ENCODE measurements around the gene PDX1.

PDX1 gene

DNA sequence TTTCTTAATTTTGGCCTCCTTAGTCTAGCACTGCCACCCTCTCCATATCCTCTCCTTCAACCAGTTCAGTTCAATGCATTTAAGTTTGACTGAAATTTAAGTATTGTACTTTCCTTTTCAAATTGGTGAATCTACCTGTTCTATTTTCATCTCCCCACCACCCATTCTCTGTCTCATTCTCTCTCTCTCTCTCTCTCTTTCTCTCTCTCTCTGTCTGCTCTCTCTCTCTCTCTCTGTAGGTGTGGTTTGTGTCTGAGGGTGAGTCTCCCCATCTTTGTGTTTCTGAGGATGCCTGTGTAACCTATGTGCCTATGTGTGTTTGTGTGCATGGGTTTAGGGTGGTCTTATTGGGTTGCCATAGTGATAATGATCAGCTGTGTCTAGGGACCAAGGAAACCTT, 10.1 kb downstream of the PDX1 start:
- Histone ChIP-seq H3K4me3 (ENCODE audit: low read depth in 1 of 2, low read length in 2 of 2) (peak overlapping the region; percentile 36 to 60), H3K27ac (ENCODE audit: low read depth, low read length) (no peak overlapping the region), H3K36me3 (ENCODE audit: control insufficient read depth in 1 of 2, insufficient read depth in 2 of 2, low read length in 2 of 2) (no peaks in the 10 kb centered on the region), H3K27me3 (ENCODE audit: control insufficient read depth in 1 of 2, insufficient read depth in 2 of 2, low read length in 2 of 2) (peaks cover 9 to 14% of the 10 kb centered on the region in 2 donors), H3K9ac (ENCODE audit: low read depth in 1 of 2, low read length in 2 of 2) (peak overlapping the region; percentile 82 to 99), H3K9me3 (ENCODE audit: control insufficient read depth in 1 of 2, low read length in 2 of 2) (no peaks in the 10 kb centered on the region), H3K4me1 (ENCODE audit: control insufficient read depth in 1 of 2, insufficient read depth in 2 of 2, low read length in 2 of 2) (peaks cover 33 to 36% of the 10 kb centered on the region in 2 donors)

GRCh38 chr13:27933118-27933517, 13.3 kb downstream of the PDX1 start:
- peaks cover 23 to 28% of the 10 kb centered on the region in 2 donors for H3K4me1 ChIP-seq (ENCODE audit: control insufficient read depth in 1 of 2, insufficient read depth in 2 of 2, low read length in 2 of 2)
- no peaks in the 10 kb centered on the region for H3K36me3 ChIP-seq (ENCODE audit: control insufficient read depth in 1 of 2, insufficient read depth in 2 of 2, low read length in 2 of 2)
- H3K9ac ChIP-seq (ENCODE audit: low read depth in 1 of 2, low read length in 2 of 2), result no peak overlapping the region
- H3K27me3 ChIP-seq (ENCODE audit: control insufficient read depth in 1 of 2, insufficient read depth in 2 of 2, low read length in 2 of 2), result peaks cover 5 to 9% of the 10 kb centered on the region in 2 donors
- no peaks in the 10 kb centered on the region for H3K9me3 ChIP-seq (ENCODE audit: control insufficient read depth in 1 of 2, low read length in 2 of 2)
- H3K27ac ChIP-seq (ENCODE audit: low read depth, low read length), result no peak overlapping the region
- peak overlapping the region in 1 of 2 donors; percentile 21 for H3K4me3 ChIP-seq (ENCODE audit: low read depth in 1 of 2, low read length in 2 of 2)

- peaks cover 23 to 25% of the 10 kb centered on the region in 2 donors for H3K4me1 ChIP-seq (ENCODE audit: control insufficient read depth in 1 of 2, insufficient read depth in 2 of 2, low read length in 2 of 2)
- peak overlapping the region in 1 of 2 donors; percentile 25 for H3K9ac ChIP-seq (ENCODE audit: low read depth in 1 of 2, low read length in 2 of 2)
- peak overlapping the region in 1 of 2 donors; percentile 21 for H3K4me3 ChIP-seq (ENCODE audit: low read depth in 1 of 2, low read length in 2 of 2)
- H3K27me3 ChIP-seq (ENCODE audit: control insufficient read depth in 1 of 2, insufficient read depth in 2 of 2, low read length in 2 of 2), result peaks cover 3 to 9% of the 10 kb centered on the region in 2 donors
- no peaks in the 10 kb centered on the region for H3K36me3 ChIP-seq (ENCODE audit: control insufficient read depth in 1 of 2, insufficient read depth in 2 of 2, low read length in 2 of 2)
- H3K9me3 ChIP-seq (ENCODE audit: control insufficient read depth in 1 of 2, low read length in 2 of 2), result no peaks in the 10 kb centered on the region
- H3K27ac ChIP-seq (ENCODE audit: low read depth, low read length), result peak overlapping the region; percentile 22
Observed at GRCh38 chr13:27933580-27934328, 14.0 kb downstream of the PDX1 start.

DNA sequence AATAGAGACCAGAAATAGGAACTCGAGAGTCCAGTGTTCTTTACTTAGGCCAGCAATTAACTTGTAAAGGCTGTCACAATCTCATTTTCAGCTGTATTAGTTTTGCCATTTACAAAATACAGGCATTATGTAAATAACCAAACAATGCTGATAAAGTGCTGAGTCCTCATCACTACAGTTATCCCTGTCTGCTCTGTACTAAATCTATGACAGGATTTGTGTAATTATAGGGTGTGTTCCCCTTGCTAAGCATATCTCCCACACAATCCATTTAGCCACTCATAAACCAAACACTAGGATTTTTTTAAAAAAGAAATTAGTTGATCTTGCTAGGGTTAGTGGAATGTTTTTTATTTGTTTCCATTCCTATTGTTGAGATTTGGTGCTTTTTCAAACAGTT, 23.2 kb downstream of the PDX1 start:
- Histone ChIP-seq H3K36me3 (ENCODE audit: control insufficient read depth in 1 of 2, insufficient read depth in 2 of 2, low read length in 2 of 2) (no peaks in the 10 kb centered on the region), H3K9ac (ENCODE audit: low read depth in 1 of 2, low read length in 2 of 2) (no peak overlapping the region), H3K27me3 (ENCODE audit: control insufficient read depth in 1 of 2, insufficient read depth in 2 of 2, low read length in 2 of 2) (no peaks in the 10 kb centered on the region), H3K4me1 (ENCODE audit: control insufficient read depth in 1 of 2, insufficient read depth in 2 of 2, low read length in 2 of 2) (no peaks in the 10 kb centered on the region), H3K27ac (ENCODE audit: low read depth, low read length) (no peak overlapping the region), H3K9me3 (ENCODE audit: control insufficient read depth in 1 of 2, low read length in 2 of 2) (peaks cover 4 to 5% of the 10 kb centered on the region in 2 donors), H3K4me3 (ENCODE audit: low read depth in 1 of 2, low read length in 2 of 2) (no peak overlapping the region)

GRCh38 chr13:27952876-27953675, 33.3 kb downstream of the PDX1 start:
- Histone ChIP-seq H3K4me3 (ENCODE audit: low read depth in 1 of 2, low read length in 2 of 2) (peak overlapping the region; percentile 73), H3K9ac (ENCODE audit: low read depth in 1 of 2, low read length in 2 of 2) (peak overlapping the region; percentile 74 to 81), H3K4me1 (ENCODE audit: control insufficient read depth in 1 of 2, insufficient read depth in 2 of 2, low read length in 2 of 2) (peaks cover 8 to 9% of the 10 kb centered on the region in 2 donors), H3K9me3 (ENCODE audit: control insufficient read depth in 1 of 2, low read length in 2 of 2) (no peaks in the 10 kb centered on the region), H3K36me3 (ENCODE audit: control insufficient read depth in 1 of 2, insufficient read depth in 2 of 2, low read length in 2 of 2) (no peaks in the 10 kb centered on the region), H3K27ac (ENCODE audit: low read depth, low read length) (peak overlapping the region; percentile 93), H3K27me3 (ENCODE audit: control insufficient read depth in 1 of 2, insufficient read depth in 2 of 2, low read length in 2 of 2) (peaks cover 5 to 16% of the 10 kb centered on the region in 2 donors)

DNA sequence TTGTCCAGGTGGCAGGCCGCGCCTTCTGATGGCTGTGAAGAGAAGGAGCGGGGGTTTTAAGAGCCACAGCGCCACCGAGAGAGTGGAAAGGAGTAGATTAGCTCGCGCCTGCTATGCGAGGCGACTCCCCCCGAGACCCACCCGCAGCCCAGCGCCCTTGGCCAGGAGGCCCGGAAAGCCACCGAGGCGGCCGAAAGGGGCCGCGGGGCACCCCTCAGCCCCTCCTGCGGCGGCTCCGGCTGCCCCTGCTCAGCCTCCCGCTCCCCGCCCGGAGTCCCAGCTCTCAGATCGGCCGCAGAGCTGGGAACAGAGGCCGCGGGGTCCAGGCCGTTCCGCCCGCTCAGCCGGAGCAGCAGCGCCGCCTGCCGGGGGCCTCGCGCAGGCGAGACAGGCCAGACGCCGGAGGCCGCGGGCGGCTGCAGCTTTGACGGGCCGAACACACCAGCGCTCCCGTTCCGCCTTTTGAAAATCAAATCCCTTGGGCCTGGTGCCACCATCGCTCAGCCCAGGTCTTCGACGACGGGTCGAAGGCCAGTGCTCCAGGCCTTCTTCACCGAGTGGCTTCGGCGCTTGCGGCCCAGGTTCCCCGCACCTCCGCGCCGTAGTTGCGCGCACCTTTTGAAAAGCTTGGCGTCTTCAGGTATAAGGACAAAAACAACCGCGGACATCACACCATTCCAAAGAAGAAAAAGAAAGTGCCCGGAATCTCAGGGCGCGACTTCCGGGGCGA, 34.0 kb downstream of the PDX1 start:
- peaks cover 5 to 20% of the 10 kb centered on the region in 2 donors for H3K27me3 ChIP-seq (ENCODE audit: control insufficient read depth in 1 of 2, insufficient read depth in 2 of 2, low read length in 2 of 2)
- H3K9ac ChIP-seq (ENCODE audit: low read depth in 1 of 2, low read length in 2 of 2), result peak overlapping the region; percentile 74 to 81
- peak overlapping the region; percentile 73 for H3K4me3 ChIP-seq (ENCODE audit: low read depth in 1 of 2, low read length in 2 of 2)
- peaks cover 8 to 14% of the 10 kb centered on the region in 2 donors for H3K4me1 ChIP-seq (ENCODE audit: control insufficient read depth in 1 of 2, insufficient read depth in 2 of 2, low read length in 2 of 2)
- H3K9me3 ChIP-seq (ENCODE audit: control insufficient read depth in 1 of 2, low read length in 2 of 2), result no peaks in the 10 kb centered on the region
- no peaks in the 10 kb centered on the region for H3K36me3 ChIP-seq (ENCODE audit: control insufficient read depth in 1 of 2, insufficient read depth in 2 of 2, low read length in 2 of 2)
- peak overlapping the region; percentile 93 for H3K27ac ChIP-seq (ENCODE audit: low read depth, low read length)

- Histone ChIP-seq H3K9me3 (ENCODE audit: control insufficient read depth in 1 of 2, low read length in 2 of 2) (no peaks in the 10 kb centered on the region), H3K4me3 (ENCODE audit: low read depth in 1 of 2, low read length in 2 of 2) (peak overlapping the region; percentile 73), H3K27ac (ENCODE audit: low read depth, low read length) (peak overlapping the region; percentile 93), H3K36me3 (ENCODE audit: control insufficient read depth in 1 of 2, insufficient read depth in 2 of 2, low read length in 2 of 2) (no peaks in the 10 kb centered on the region), H3K4me1 (ENCODE audit: control insufficient read depth in 1 of 2, insufficient read depth in 2 of 2, low read length in 2 of 2) (peaks cover 8 to 20% of the 10 kb centered on the region in 2 donors), H3K27me3 (ENCODE audit: control insufficient read depth in 1 of 2, insufficient read depth in 2 of 2, low read length in 2 of 2) (peaks cover 5 to 22% of the 10 kb centered on the region in 2 donors), H3K9ac (ENCODE audit: low read depth in 1 of 2, low read length in 2 of 2) (peak overlapping the region; percentile 74 to 81)
Observed at GRCh38 chr13:27954406-27954851, 34.6 kb downstream of the PDX1 start.

DNA sequence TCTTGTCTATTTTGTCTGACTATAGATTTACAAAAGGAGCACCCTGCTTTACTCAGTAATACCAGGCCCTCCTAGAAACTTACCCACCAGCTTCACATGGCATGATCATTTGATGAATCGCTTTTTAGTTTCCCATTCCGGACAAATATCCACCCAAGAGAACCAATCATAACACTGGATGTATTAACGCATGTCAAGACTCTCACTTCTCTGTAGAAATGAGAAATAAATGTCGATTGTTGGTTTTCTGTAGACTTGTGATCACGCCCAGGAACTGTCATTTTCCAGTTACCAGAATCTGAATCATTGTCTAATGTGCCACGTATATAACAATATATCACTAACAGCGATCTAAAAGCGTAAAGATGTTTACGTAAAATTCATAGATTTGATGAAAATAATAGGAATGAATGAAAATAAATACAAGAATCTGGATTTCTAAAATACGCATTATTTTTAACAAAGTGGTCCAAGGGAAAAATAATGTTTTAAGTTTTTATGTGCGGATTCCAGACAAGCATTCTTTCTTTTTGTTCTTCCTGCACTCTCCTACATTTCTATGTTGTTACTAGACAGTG, 35.3 kb downstream of the PDX1 start:
- H3K4me1 ChIP-seq (ENCODE audit: control insufficient read depth in 1 of 2, insufficient read depth in 2 of 2, low read length in 2 of 2), result peaks cover 8 to 22% of the 10 kb centered on the region in 2 donors
- peak overlapping the region; percentile 93 for H3K27ac ChIP-seq (ENCODE audit: low read depth, low read length)
- H3K4me3 ChIP-seq (ENCODE audit: low read depth in 1 of 2, low read length in 2 of 2), result peak overlapping the region; percentile 73
- H3K36me3 ChIP-seq (ENCODE audit: control insufficient read depth in 1 of 2, insufficient read depth in 2 of 2, low read length in 2 of 2), result no peaks in the 10 kb centered on the region
- peaks cover 5 to 23% of the 10 kb centered on the region in 2 donors for H3K27me3 ChIP-seq (ENCODE audit: control insufficient read depth in 1 of 2, insufficient read depth in 2 of 2, low read length in 2 of 2)
- peak overlapping the region; percentile 74 to 81 for H3K9ac ChIP-seq (ENCODE audit: low read depth in 1 of 2, low read length in 2 of 2)
- no peaks in the 10 kb centered on the region for H3K9me3 ChIP-seq (ENCODE audit: control insufficient read depth in 1 of 2, low read length in 2 of 2)

- Histone ChIP-seq H3K27ac (ENCODE audit: low read depth, low read length) (no peak overlapping the region), H3K9me3 (ENCODE audit: control insufficient read depth in 1 of 2, low read length in 2 of 2) (no peaks in the 10 kb centered on the region), H3K36me3 (ENCODE audit: control insufficient read depth in 1 of 2, insufficient read depth in 2 of 2, low read length in 2 of 2) (no peaks in the 10 kb centered on the region), H3K4me1 (ENCODE audit: control insufficient read depth in 1 of 2, insufficient read depth in 2 of 2, low read length in 2 of 2) (peaks cover 18 to 23% of the 10 kb centered on the region in 2 donors), H3K27me3 (ENCODE audit: control insufficient read depth in 1 of 2, insufficient read depth in 2 of 2, low read length in 2 of 2) (peaks cover 5 to 28% of the 10 kb centered on the region in 2 donors), H3K4me3 (ENCODE audit: low read depth in 1 of 2, low read length in 2 of 2) (no peak overlapping the region), H3K9ac (ENCODE audit: low read depth in 1 of 2, low read length in 2 of 2) (no peak overlapping the region)
Observed at GRCh38 chr13:27956576-27957300, 36.9 kb downstream of the PDX1 start.
